Esophagus muscularis mucosa (tissue), 4 donors: ENCODE data around the gene STK40.

Source experiments
- EP300 ChIP-seq: sonication (generic); formaldehyde crosslinking; IDR thresholded peaks from one replicate; pipeline ENCODE4 v1.6.1; 2017; ENCODE audit warnings: antibody characterized with exemption
- POLR2A ChIP-seq: fragments of 450-650 bp; IDR thresholded peaks from one replicate; pipeline ENCODE4 v1.6.1; 2017; ENCODE audit warnings: antibody characterized with exemption, moderate library complexity, mild to moderate bottlenecking, low read depth
- POLR2AphosphoS5 ChIP-seq, 2 donors: sonication (generic); formaldehyde crosslinking; IDR thresholded peaks; one replicate each; pipeline ENCODE4 v1.6.1; 2017; ENCODE audit warnings: antibody characterized with exemption in 2 of 2
- TF ChIP-seq, protein P1 (sequence below), 3 experiments: fragments of 200-600 bp in 2 of 3; fragments of 450-650 bp in 1 of 3; sonication (generic) in 2 of 3; IDR thresholded peaks; one replicate each; pipeline ENCODE4 v1.5.1; 2017 to 2019; ENCODE audit warnings: antibody characterized with exemption in 3 of 3, mild to moderate bottlenecking in 2 of 3, moderate library complexity in 1 of 3

DNA sequence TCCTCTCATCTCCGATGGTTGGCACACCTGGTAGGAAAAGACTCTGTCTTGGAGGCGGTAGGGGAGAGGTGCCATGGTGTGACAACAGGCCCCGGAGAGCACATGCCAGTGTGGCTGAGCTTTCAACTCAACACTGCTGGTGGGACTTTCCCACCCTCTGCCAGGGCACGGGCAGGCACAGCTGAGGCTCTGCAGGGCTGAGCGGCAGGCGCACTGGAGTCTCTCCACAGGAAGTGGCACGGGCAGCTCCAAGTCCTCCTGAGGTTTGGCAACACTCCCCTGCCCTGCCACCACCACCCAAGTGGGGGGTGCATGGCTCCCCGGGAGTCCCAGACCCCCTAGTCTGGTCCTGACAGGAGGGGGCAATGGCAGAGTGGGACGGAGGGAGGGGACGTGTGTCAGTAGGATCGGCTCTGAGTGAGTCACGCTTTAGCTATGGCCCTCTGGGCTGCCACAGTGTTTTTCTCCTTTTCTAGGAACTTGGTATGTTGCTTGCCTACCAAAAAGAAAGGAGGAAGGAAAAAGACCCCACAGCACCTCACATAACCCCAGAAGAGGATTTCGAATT, 35.0 kb downstream of the STK40 start:
- no peak for TF ChIP-seq POLR2A
- peak in 1 of 2 donors; percentile 23 for TF ChIP-seq POLR2AphosphoS5 (IDR thresholded peaks at IDR 0.05)
- TF ChIP-seq, protein P1, sequence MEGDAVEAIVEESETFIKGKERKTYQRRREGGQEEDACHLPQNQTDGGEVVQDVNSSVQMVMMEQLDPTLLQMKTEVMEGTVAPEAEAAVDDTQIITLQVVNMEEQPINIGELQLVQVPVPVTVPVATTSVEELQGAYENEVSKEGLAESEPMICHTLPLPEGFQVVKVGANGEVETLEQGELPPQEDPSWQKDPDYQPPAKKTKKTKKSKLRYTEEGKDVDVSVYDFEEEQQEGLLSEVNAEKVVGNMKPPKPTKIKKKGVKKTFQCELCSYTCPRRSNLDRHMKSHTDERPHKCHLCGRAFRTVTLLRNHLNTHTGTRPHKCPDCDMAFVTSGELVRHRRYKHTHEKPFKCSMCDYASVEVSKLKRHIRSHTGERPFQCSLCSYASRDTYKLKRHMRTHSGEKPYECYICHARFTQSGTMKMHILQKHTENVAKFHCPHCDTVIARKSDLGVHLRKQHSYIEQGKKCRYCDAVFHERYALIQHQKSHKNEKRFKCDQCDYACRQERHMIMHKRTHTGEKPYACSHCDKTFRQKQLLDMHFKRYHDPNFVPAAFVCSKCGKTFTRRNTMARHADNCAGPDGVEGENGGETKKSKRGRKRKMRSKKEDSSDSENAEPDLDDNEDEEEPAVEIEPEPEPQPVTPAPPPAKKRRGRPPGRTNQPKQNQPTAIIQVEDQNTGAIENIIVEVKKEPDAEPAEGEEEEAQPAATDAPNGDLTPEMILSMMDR (IDR thresholded peaks at IDR 0.05) = no peak
- no peak for TF ChIP-seq EP300
